Effector memory CD8-positive, alpha-beta T cell (primary cell): ENCODE results near the gene HTR5A.

Experiments used
- ATAC-seq: fragments of 150-1000 bp; cut with Tn5 transposase; replicated peaks from 2 replicates; pipeline ENCODE4 v1.10.0; 2021; ENCODE audit warnings: mild to moderate bottlenecking, moderate library complexity
- DNase-seq, 3 experiments: peaks; one replicate each; pipeline ENCODE4 v3.0.0; 2021
- H3K27ac Mint-ChIP-seq, 2 donors: one replicate each; pipeline ENCODE4 v1.8.0; 2022; ENCODE audit warnings: mild to moderate bottlenecking in 2 of 2, mixed read lengths in 2 of 2, moderate library complexity in 2 of 2
- H3K27me3 Mint-ChIP-seq, 2 donors: one replicate each; pipeline ENCODE4 v1.8.0; 2022; ENCODE audit warnings: mixed read lengths in 2 of 2
- H3K36me3 Mint-ChIP-seq: one replicate; pipeline ENCODE4 v1.8.0; 2022; ENCODE audit warnings: mild to moderate bottlenecking, moderate library complexity, mixed read lengths; ENCODE audit not compliant: insufficient read depth
- H3K4me1 Mint-ChIP-seq, 2 donors: one replicate each; pipeline ENCODE4 v1.8.0; 2022; ENCODE audit warnings: low read depth in 2 of 2, mixed read lengths in 2 of 2
- H3K4me3 Mint-ChIP-seq, 2 donors: one replicate each; pipeline ENCODE4 v1.8.0; 2022; ENCODE audit warnings: mild to moderate bottlenecking in 2 of 2, mixed read lengths in 2 of 2, moderate library complexity in 2 of 2
- H3K9me3 Mint-ChIP-seq, 2 donors: one replicate each; pipeline ENCODE4 v1.8.0; 2022; ENCODE audit warnings: mixed read lengths in 2 of 2

HTR5A gene

DNA sequence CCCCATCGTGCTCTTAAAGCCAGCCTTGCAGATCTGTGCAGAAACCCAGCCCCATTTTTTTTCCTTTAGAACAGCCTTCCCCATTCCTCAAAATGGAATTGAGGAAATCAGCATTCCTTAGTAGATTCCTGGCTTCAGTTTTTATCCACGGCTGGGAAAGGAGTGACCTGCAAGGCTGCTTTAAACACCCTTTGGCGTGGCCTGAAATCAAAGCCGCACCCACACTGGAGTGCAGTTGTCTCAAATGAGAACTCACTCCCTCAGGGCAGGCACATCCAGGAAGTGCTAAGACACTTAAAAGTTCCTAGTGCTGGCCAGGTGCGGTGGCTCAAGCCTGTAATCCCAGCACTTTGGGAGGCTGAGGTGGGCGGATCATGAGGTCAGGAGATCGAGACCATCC is 34.8 kb downstream of the HTR5A start:
- H3K9me3 Mint-ChIP-seq, result no peaks in the 10 kb centered on the region
- H3K4me1 Mint-ChIP-seq, result no peaks in the 10 kb centered on the region
- no peaks in the 10 kb centered on the region for H3K36me3 Mint-ChIP-seq
- no peak overlapping the region for H3K27ac Mint-ChIP-seq
- H3K4me3 Mint-ChIP-seq, result no peak overlapping the region
- H3K27me3 Mint-ChIP-seq, result peaks cover 28 to 57% of the 10 kb centered on the region in 2 donors
- no peak for DNase-seq
- no peak for ATAC-seq

DNA sequence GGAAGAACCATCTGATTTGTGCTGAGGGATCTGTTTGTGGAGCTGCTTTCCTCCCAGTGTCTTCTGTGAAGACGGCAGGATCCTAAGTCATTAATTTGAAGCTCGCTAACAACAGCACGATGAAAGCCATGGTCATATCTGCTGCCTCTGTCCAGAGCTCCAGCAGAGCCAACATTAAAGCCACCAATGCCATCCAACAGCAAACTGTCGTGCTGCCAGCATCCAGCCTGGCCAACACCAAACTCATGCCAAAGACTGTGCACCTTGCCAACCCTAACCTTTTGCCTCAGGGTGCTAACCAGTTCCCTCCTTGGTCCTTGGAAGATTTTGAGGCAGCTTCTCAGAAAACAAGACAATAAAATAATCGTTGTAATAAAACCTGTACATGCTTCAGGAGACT is 36.2 kb downstream of the HTR5A start:
- no peaks in the 10 kb centered on the region for H3K36me3 Mint-ChIP-seq
- H3K27ac Mint-ChIP-seq, result no peak overlapping the region
- no peak for DNase-seq
- H3K27me3 Mint-ChIP-seq, result peaks cover 31 to 70% of the 10 kb centered on the region in 2 donors
- no peaks in the 10 kb centered on the region for H3K9me3 Mint-ChIP-seq
- ATAC-seq, result no peak
- H3K4me1 Mint-ChIP-seq, result no peaks in the 10 kb centered on the region
- H3K4me3 Mint-ChIP-seq, result no peak overlapping the region

DNA sequence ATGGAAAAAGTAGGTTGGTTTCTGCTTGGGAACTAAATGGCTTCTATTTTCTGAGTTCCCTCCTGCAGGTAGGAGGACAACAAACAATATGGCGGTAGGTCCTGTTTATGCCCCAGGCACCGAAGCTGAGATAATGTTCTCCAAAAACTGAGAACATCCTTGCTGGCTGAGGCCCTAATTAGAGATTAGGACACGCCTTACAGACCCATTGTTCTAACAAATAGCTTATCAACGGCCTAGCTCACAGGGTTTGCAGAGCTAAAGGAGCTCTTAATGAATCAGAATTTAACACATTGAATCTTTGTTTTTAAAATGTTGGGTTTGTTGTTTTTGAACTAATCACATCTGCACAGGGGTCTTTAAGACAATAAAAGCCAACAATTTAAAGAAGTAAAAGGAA is 37.0 kb downstream of the HTR5A start:
- Mint-ChIP-seq H3K27ac (no peak overlapping the region), H3K4me3 (no peak overlapping the region), H3K27me3 (peaks cover 31 to 72% of the 10 kb centered on the region in 2 donors), H3K4me1 (no peaks in the 10 kb centered on the region), H3K36me3 (no peaks in the 10 kb centered on the region), H3K9me3 (no peaks in the 10 kb centered on the region)
- no peak for ATAC-seq
- no peak for DNase-seq

DNA sequence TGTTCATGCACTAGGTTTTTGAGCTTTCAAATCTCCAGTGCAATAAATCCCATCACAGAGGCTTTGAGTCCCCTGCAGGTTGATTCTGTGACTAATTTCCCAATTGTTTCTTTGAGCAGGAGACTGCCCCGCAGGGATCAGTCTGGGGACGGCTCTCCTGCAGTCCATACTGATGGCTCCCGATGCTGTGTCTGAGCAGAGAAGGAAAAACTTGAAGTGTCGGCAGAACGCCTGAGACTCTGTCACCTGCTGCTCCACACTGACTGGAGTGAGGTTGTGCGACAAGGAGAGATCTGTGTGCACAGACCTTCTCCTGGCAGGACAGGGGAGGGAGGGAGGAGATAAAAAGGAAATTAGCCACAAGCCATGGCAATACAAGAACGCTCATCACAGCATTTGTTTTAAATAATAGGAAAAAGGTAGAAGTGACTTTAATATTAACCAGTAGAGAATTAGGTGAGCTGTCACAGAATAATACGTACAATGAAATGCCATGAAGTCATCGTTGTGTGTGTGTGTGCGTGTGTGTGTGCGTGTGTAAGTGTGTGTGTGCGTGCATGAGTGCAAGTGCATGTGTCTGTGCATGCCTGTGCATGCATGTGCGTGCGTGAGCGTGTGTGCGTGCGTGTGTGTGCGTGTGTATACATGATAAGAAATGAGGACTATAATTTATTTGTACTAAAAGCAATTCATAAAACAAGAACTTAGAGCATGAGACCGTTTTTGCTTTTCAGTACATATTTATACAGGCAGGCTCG is 38.2 kb downstream of the HTR5A start:
- H3K4me3 Mint-ChIP-seq, result no peak overlapping the region

DNA sequence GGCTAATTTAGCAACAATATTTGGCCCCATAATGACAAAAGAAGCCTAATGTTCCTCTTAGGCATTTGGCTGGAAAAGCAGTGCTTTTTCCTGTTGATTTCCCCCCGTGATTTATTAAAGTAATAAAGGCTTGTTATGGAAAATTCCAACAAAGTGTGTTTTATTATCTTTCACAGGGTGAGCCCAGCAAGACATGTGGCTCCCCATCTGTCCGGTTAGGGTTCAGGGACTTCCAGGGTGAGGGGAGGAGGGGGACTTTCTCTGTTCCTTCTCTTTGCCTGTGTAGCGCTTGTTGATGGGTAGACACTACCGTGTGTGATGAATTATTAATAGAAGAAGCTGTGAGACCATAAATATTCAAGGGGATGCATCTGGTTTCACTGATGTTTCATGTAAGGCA is 39.0 kb downstream of the HTR5A start:
- Mint-ChIP-seq H3K9me3 (no peaks in the 10 kb centered on the region), H3K4me3 (no peak overlapping the region), H3K4me1 (no peaks in the 10 kb centered on the region), H3K27ac (no peak overlapping the region), H3K27me3 (peaks cover 30 to 68% of the 10 kb centered on the region in 2 donors), H3K36me3 (no peaks in the 10 kb centered on the region)
- no peak for DNase-seq
- ATAC-seq, result no peak

More for the DNA sequence above, 38.2 kb downstream of the HTR5A start:
- H3K27ac Mint-ChIP-seq, result no peak overlapping the region
- no peak for ATAC-seq
- no peaks in the 10 kb centered on the region for H3K36me3 Mint-ChIP-seq
- no peaks in the 10 kb centered on the region for H3K4me1 Mint-ChIP-seq
- no peaks in the 10 kb centered on the region for H3K9me3 Mint-ChIP-seq
- peaks cover 36 to 71% of the 10 kb centered on the region in 2 donors for H3K27me3 Mint-ChIP-seq
- no peak for DNase-seq

DNA sequence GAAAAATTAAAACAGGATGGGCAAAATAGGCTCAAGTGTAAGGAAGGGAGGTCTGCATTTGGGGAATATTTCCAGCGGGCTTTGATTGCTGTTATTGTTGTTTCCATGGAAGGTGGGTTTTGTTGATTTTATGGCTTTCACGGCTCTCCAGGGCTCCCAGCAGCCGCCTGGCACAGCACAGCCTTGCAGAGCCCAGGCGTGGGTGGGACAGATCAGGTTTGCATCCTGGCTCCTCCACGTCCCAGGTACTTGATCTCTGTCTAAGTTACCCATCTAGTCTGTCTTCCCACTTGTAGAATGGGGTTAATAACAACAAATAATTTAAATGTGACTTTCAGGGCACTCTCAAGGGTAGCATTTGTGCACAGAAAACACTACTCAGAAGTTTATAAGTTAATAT is 45.2 kb downstream of the HTR5A start:
- Mint-ChIP-seq H3K4me1 (no peaks in the 10 kb centered on the region), H3K9me3 (peaks cover 0 to 7% of the 10 kb centered on the region in 2 donors), H3K27ac (no peak overlapping the region), H3K27me3 (peaks cover 44 to 77% of the 10 kb centered on the region in 2 donors), H3K36me3 (no peaks in the 10 kb centered on the region), H3K4me3 (no peak overlapping the region)
- no peak for DNase-seq
- no peak for ATAC-seq

DNA sequence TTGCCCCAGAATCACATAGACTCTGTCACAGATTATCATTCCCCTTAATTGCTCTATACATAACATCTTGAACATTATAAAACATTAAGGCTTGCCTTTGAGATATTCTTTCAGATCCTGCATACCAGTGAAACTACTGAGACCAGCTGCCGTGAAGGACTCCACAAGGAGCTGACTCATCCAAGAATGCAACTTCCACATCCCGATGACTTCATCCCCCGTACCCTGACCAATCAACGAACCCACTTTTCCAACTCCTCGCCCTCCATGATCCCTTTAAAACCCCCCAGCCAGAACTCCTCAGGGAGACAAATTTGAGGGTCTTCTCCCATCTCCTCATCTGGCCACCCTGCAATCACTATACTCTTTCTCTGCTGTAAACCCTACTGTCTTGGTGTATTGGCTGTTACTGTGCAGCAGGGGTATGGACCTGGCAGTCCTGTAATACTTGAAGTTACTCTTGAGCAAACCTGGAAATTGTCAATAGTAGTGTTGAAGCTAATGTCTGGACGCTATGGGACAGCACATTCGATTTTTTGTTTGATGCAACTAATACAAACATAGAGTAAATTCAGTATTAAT is 49.8 kb downstream of the HTR5A start:
- H3K27me3 Mint-ChIP-seq, result peaks cover 57 to 71% of the 10 kb centered on the region in 2 donors

DNA sequence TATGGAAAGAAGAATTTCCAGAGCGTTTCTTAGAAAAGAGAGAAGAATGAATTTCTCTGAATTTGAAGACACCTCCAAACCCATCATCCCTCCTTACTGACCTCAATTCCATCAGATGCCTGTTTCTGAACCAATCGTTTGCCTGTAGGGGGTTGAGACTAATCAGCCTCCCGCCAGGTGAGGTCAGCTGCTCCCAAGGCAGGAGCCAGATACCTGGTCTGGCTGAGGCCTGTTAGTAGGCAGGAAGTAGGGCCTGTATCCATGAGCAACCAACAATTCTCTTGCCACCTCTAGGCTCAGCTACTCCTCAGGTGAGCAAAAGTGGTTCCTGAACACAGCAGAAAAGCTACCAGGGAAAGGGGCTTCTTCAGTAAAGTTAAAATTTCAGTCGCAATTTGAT is 50.3 kb downstream of the HTR5A start:
- ATAC-seq, result no peak
- Mint-ChIP-seq H3K4me3 (no peak overlapping the region), H3K27me3 (peaks cover 58 to 71% of the 10 kb centered on the region in 2 donors), H3K4me1 (no peaks in the 10 kb centered on the region), H3K36me3 (no peaks in the 10 kb centered on the region), H3K27ac (no peak overlapping the region), H3K9me3 (peaks cover 0 to 7% of the 10 kb centered on the region in 2 donors)
- no peak for DNase-seq

More for the DNA sequence above, 49.8 kb downstream of the HTR5A start:
- H3K36me3 Mint-ChIP-seq, result no peaks in the 10 kb centered on the region
- no peak for ATAC-seq
- H3K27ac Mint-ChIP-seq, result no peak overlapping the region
- no peak for DNase-seq
- H3K4me1 Mint-ChIP-seq, result no peaks in the 10 kb centered on the region
- peaks cover 0 to 7% of the 10 kb centered on the region in 2 donors for H3K9me3 Mint-ChIP-seq
- no peak overlapping the region for H3K4me3 Mint-ChIP-seq

DNA sequence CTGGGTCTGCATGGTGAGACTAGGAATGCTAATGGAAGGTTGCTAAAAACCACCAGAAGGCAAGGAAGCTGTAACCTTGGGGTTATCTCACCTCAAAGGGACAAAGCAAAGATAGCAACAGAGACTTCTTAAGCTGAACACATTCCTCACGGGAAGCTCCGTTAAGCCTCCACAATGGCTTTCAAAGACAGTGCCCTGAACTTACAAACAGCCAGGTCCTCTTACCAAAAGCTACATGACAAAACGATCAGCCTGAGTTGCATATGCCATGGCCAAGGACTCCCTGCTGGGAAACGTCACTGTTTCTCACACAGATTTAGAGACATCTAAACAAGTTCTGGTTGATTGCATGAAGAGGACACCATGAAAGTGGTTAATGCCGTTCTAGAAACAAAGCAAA is 52.7 kb downstream of the HTR5A start:
- peaks cover 0 to 7% of the 10 kb centered on the region in 2 donors for H3K9me3 Mint-ChIP-seq
- no peak for ATAC-seq
- H3K27ac Mint-ChIP-seq, result no peak overlapping the region
- H3K4me1 Mint-ChIP-seq, result no peaks in the 10 kb centered on the region
- H3K4me3 Mint-ChIP-seq, result no peak overlapping the region
- no peak for DNase-seq
- peaks cover 45 to 64% of the 10 kb centered on the region in 2 donors for H3K27me3 Mint-ChIP-seq
- H3K36me3 Mint-ChIP-seq, result no peaks in the 10 kb centered on the region

DNA sequence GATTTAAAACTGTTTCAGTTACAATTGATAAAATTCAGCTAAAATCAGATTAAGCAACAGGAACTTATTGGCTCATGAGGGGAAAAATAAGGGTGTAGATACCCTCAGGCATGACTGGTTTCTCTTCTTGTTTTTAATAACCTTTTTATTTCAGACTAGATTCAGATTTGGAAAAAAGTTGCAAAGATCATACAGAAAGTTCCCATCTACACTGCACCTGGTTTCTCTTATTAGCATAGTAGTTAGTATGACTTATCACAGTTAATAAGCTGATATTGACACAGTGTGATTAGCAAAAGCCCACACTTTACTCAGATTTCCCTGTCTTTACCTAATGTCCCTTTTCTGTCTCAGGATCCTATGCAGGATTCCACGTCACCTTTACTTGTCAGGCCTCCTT is 53.3 kb downstream of the HTR5A start:
- H3K27ac Mint-ChIP-seq, result no peak overlapping the region
- H3K4me1 Mint-ChIP-seq, result no peaks in the 10 kb centered on the region
- H3K4me3 Mint-ChIP-seq, result no peak overlapping the region
- ATAC-seq (no peak), DNase-seq (no peak)
- H3K27me3 Mint-ChIP-seq, result peaks cover 43 to 63% of the 10 kb centered on the region in 2 donors
- peaks cover 0 to 7% of the 10 kb centered on the region in 2 donors for H3K9me3 Mint-ChIP-seq
- H3K36me3 Mint-ChIP-seq, result no peaks in the 10 kb centered on the region

DNA sequence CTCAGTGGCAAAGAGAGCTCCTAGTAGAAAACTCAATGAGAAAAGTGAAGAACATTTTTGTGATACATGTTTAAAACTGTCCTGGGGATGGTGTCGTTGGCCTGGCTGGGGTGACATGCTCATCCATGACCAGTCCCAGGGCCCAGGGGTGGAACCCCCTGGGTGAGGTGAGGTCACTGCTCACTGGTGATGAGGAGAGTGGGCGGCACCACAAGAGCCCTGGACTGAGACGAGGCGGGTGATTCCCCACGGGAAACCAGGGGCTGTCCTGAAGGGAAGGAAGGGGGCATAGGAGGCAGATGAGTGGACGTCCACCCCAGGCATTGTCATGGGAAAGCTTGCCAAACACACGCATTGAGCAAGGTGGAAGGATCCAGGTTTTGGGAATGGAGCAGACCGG is 54.6 kb downstream of the HTR5A start:
- H3K36me3 Mint-ChIP-seq, result no peaks in the 10 kb centered on the region
- H3K9me3 Mint-ChIP-seq, result peaks cover 0 to 5% of the 10 kb centered on the region in 2 donors
- DNase-seq (no peak), ATAC-seq (no peak)
- no peaks in the 10 kb centered on the region for H3K4me1 Mint-ChIP-seq
- no peak overlapping the region for H3K27ac Mint-ChIP-seq
- no peak overlapping the region for H3K4me3 Mint-ChIP-seq
- peaks cover 46 to 67% of the 10 kb centered on the region in 2 donors for H3K27me3 Mint-ChIP-seq

DNA sequence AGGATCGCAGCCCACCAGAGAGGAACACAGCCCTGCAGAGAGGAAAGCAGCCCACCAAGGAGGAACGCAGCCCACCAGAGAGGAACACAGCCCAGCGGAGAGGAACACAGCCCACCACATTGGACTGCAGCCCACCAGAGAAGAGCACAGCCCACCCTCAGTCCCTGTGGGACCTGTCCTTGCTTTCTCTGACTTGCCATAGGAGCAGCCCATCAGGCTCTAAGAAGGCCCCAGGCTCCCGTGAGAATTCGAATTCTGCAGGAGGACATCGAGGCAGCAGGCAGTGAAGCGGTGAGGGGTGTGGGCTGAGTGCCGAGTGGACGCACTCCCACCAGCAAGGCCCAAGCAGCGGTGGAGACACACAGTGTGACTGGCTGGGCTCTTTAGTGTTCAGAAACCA is 59.1 kb downstream of the HTR5A start:
- no peak for ATAC-seq
- DNase-seq, result no peak
- peaks cover 33 to 80% of the 10 kb centered on the region in 2 donors for H3K27me3 Mint-ChIP-seq
- H3K27ac Mint-ChIP-seq, result no peak overlapping the region
- H3K4me3 Mint-ChIP-seq, result no peak overlapping the region
- H3K4me1 Mint-ChIP-seq, result no peaks in the 10 kb centered on the region
- H3K36me3 Mint-ChIP-seq, result no peaks in the 10 kb centered on the region
- no peaks in the 10 kb centered on the region for H3K9me3 Mint-ChIP-seq

DNA sequence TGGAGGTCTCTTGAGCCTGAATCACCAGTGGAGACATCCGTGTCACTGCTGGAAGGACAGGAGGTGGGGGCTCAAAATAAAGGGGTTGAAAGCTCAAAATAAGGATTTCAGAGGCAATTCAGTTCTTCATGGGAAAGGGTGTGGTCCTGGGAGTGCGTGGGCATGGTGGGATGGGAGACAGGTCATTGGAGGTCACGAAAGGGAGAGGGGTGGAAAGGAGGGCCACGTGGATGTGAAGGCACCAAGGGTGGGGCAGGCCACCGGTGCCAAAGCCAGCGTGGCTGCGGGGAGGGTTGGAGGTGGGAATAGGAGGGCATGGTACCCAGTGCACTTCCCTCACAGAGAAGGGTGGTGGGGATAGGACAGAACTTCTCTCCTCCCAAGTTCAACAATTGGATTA is 59.7 kb downstream of the HTR5A start:
- H3K36me3 Mint-ChIP-seq, result no peaks in the 10 kb centered on the region
- no peak for ATAC-seq
- no peak overlapping the region for H3K4me3 Mint-ChIP-seq
- DNase-seq, result no peak
- no peak overlapping the region for H3K27ac Mint-ChIP-seq
- H3K27me3 Mint-ChIP-seq, result peaks cover 30 to 75% of the 10 kb centered on the region in 2 donors
- no peaks in the 10 kb centered on the region for H3K9me3 Mint-ChIP-seq
- no peaks in the 10 kb centered on the region for H3K4me1 Mint-ChIP-seq

DNA sequence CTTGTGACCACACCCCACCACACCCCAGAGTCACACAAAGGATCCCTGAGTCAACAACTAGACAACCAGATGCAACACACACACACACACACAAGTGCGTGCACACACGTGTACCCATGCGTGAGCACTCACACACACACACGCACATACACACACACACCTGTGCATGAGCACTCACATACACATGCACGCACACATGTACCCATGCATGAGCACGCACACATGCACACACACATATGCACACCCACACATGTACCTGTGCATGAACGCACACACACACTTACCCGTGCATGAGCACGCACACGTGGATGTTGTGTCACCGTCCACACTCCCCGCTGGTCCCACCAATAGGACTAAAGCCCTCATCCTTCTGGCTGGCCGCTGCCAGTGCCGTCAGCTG is 60.4 kb downstream of the HTR5A start:
- DNase-seq (no peak), ATAC-seq (no peak)
- no peaks in the 10 kb centered on the region for H3K36me3 Mint-ChIP-seq
- H3K9me3 Mint-ChIP-seq, result no peaks in the 10 kb centered on the region
- no peak overlapping the region for H3K27ac Mint-ChIP-seq
- no peak overlapping the region for H3K4me3 Mint-ChIP-seq
- H3K27me3 Mint-ChIP-seq, result peaks cover 23 to 68% of the 10 kb centered on the region in 2 donors
- no peaks in the 10 kb centered on the region for H3K4me1 Mint-ChIP-seq
